Activated naive CD8-positive, alpha-beta T cell treated with anti-CD3 and anti-CD28 coated beads, Interleukin-2, amount 50 U/mL, for 24 hours (primary cell): ENCODE results near the gene ZBTB8A.

Source experiments
- ATAC-seq: fragments of 150-1000 bp; cut with Tn5 transposase; one replicate; pipeline ENCODE4 v1.10.0; 2021
- DNase-seq: peaks from one replicate; pipeline ENCODE4 v3.0.0; 2021
- H3K27ac Mint-ChIP-seq: one replicate; pipeline ENCODE4 v1.8.0; 2021; ENCODE audit warnings: mild to moderate bottlenecking, mixed read lengths
- H3K27me3 Mint-ChIP-seq: one replicate; pipeline ENCODE4 v1.8.0; 2021; ENCODE audit warnings: mixed read lengths
- H3K36me3 Mint-ChIP-seq: one replicate; pipeline ENCODE4 v1.8.0; 2021; ENCODE audit warnings: low read depth, mixed read lengths
- H3K4me1 Mint-ChIP-seq: one replicate; pipeline ENCODE4 v1.8.0; 2021; ENCODE audit warnings: mixed read lengths
- H3K4me3 Mint-ChIP-seq: one replicate; pipeline ENCODE4 v1.8.0; 2021; ENCODE audit warnings: mild to moderate bottlenecking, moderate library complexity, mixed read lengths
- H3K9me3 Mint-ChIP-seq: one replicate; pipeline ENCODE4 v1.8.0; 2021; ENCODE audit warnings: mixed read lengths

The ZBTB8A gene

GRCh38 chr1:32650248-32650751 is 111.1 kb downstream of the ZBTB8A start, which contains the start of gene ZBTB8OS:
Gene ZBTB8OS (minus strand): TSS chr1:32650550. CDS start chr1:32650529, 21 bp downstream.
- Mint-ChIP-seq H3K9me3 (no peaks in the 10 kb centered on the region), H3K4me3 (peak within 1 kb of the TSS; percentile 100), H3K36me3 (peaks cover 46% of the 10 kb centered on the region), H3K27ac (peak within 1 kb of the TSS; percentile 100), H3K4me1 (peaks cover 67% of the 10 kb centered on the region), H3K27me3 (no peaks in the 10 kb centered on the region)
- DNase-seq, result peak; percentile 86
- ATAC-seq, result peak; percentile 85

- H3K27me3 Mint-ChIP-seq, result no peaks in the 10 kb centered on the region
- DNase-seq (peak; percentile 99), ATAC-seq (peak; percentile 93)
- no peaks in the 10 kb centered on the region for H3K9me3 Mint-ChIP-seq
- peaks cover 72% of the 10 kb centered on the region for H3K4me1 Mint-ChIP-seq
- peak within 1 kb of the TSS; percentile 100 for H3K4me3 Mint-ChIP-seq
- H3K27ac Mint-ChIP-seq, result peak within 1 kb of the TSS; percentile 100
- peaks cover 48% of the 10 kb centered on the region for H3K36me3 Mint-ChIP-seq
These were observed 111.7 kb downstream of the ZBTB8A start, which contains the start of gene RBBP4 for GRCh38 chr1:32650752-32651460. Gene RBBP4 (plus strand): TSS chr1:32651208. CDS start chr1:32651307, 99 bp downstream.

GRCh38 chr1:32651461-32652073 is 112.3 kb downstream of the ZBTB8A start:
- Mint-ChIP-seq H3K4me3 (peak overlapping the region; percentile 100), H3K36me3 (peaks cover 49% of the 10 kb centered on the region), H3K4me1 (peaks cover 73% of the 10 kb centered on the region), H3K27ac (peak overlapping the region; percentile 100), H3K9me3 (no peaks in the 10 kb centered on the region), H3K27me3 (no peaks in the 10 kb centered on the region)
- DNase-seq, result no peak
- ATAC-seq, result peak; percentile 1

- no peaks in the 10 kb centered on the region for H3K9me3 Mint-ChIP-seq
- ATAC-seq, result no peak
- peak overlapping the region; percentile 100 for H3K27ac Mint-ChIP-seq
- no peaks in the 10 kb centered on the region for H3K27me3 Mint-ChIP-seq
- DNase-seq, result no peak
- H3K4me1 Mint-ChIP-seq, result peaks cover 73% of the 10 kb centered on the region
- peaks cover 56% of the 10 kb centered on the region for H3K36me3 Mint-ChIP-seq
- peak overlapping the region; percentile 100 for H3K4me3 Mint-ChIP-seq
These were observed 113.2 kb downstream of the ZBTB8A start for GRCh38 chr1:32652244-32652962.
